ENCODE data around the gene GTF2IRD1.

DNA sequence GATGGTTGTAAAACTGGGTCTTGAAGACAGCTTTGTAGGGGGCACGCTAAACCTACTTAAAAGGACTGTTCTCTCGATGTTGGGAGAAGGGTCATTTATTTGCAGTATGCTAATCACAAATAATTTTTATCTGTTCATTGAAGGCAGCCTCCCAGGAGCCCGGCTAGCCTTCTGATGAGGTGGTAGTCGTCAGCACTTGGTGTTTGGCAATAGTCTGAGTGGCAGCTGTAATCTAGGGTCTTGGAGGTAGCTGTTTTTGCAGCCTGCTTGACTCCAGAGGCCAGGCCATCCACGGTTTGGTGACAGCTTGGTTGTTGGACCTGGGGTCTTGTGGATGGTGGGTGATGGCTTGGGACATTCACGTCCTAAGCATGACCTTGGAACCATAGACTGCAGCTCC is 2.2 kb downstream of the GTF2IRD1 start:
- no peak for TF ChIP-seq EZH2 (IDR thresholded peaks at IDR 0.05; ENCODE audit: low read length, missing control alignments)
- TF ChIP-seq, protein P1, sequence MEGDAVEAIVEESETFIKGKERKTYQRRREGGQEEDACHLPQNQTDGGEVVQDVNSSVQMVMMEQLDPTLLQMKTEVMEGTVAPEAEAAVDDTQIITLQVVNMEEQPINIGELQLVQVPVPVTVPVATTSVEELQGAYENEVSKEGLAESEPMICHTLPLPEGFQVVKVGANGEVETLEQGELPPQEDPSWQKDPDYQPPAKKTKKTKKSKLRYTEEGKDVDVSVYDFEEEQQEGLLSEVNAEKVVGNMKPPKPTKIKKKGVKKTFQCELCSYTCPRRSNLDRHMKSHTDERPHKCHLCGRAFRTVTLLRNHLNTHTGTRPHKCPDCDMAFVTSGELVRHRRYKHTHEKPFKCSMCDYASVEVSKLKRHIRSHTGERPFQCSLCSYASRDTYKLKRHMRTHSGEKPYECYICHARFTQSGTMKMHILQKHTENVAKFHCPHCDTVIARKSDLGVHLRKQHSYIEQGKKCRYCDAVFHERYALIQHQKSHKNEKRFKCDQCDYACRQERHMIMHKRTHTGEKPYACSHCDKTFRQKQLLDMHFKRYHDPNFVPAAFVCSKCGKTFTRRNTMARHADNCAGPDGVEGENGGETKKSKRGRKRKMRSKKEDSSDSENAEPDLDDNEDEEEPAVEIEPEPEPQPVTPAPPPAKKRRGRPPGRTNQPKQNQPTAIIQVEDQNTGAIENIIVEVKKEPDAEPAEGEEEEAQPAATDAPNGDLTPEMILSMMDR (conservative IDR thresholded peaks at IDR 0.05 in 1 of 2, IDR thresholded peaks at IDR 0.05 in 1 of 2; ENCODE audit: low read depth in 1 of 2, low read length in 2 of 2) = no peak
